GM23338 (cell line): ENCODE measurements around the gene MEGF11. TPM values are rescaled to one million over a fixed set of nuclear protein-coding genes. Genes with fewer than 3 reads are reported as not detected.

Experiments
- ATAC-seq: fragments of 200-7000 bp; cut with Tn5 transposase; 3 replicates; pipeline ENCODE4 v1.9.1; 2020
- DNase-seq: peaks from one replicate; pipeline ENCODE4 v3.0.0-alpha.2; 2015; ENCODE audit warnings: low spot score
- H2AFZ ChIP-seq: fragments of 200-600 bp; sonication (generic); 2 replicates; pipeline ENCODE4 v1.8.0; 2016; ENCODE audit warnings: antibody characterized with exemption, mild to moderate bottlenecking, moderate library complexity
- H3F3A ChIP-seq: fragments of 200-600 bp; sonication (generic); replicated peaks from 2 replicates; pipeline ENCODE4 v1.8.0; 2017; ENCODE audit warnings: antibody characterized with exemption, mixed run types, low read depth
- H3K27ac ChIP-seq: fragments of 200-600 bp; sonication (generic); 2 replicates; pipeline ENCODE4 v1.6.1; 2016; ENCODE audit warnings: low read depth
- H3K27me3 ChIP-seq: fragments of 200-600 bp; sonication (generic); 2 replicates; pipeline ENCODE4 v1.8.0; 2016; ENCODE audit warnings: mild to moderate bottlenecking, mixed run types, moderate library complexity; ENCODE audit not compliant: insufficient read depth
- H3K36me3 ChIP-seq: fragments of 200-600 bp; sonication (generic); 2 replicates; pipeline ENCODE4 v1.8.0; 2016; ENCODE audit warnings: mild to moderate bottlenecking; ENCODE audit not compliant: insufficient read depth
- H3K4me1 ChIP-seq: fragments of 200-600 bp; sonication (generic); 2 replicates; pipeline ENCODE4 v1.8.0; 2016; ENCODE audit warnings: mild to moderate bottlenecking, moderate library complexity; ENCODE audit not compliant: insufficient read depth
- H3K4me2 ChIP-seq: fragments of 200-600 bp; sonication (generic); 2 replicates; pipeline ENCODE4 v1.7.1; 2017; ENCODE audit warnings: mixed run types
- H3K4me3 ChIP-seq: fragments of 200-600 bp; sonication (generic); 2 replicates; pipeline ENCODE4 v1.6.1; 2016; ENCODE audit warnings: mixed run types
- H3K79me2 ChIP-seq: fragments of 200-600 bp; sonication (generic); replicated peaks from 2 replicates; pipeline ENCODE4 v1.8.0; 2017; ENCODE audit warnings: mild to moderate bottlenecking; ENCODE audit not compliant: insufficient read depth
- H3K9me2 ChIP-seq: fragments of 200-600 bp; sonication (generic); 2 replicates; pipeline ENCODE4 v1.8.0; 2017; ENCODE audit not compliant: insufficient read depth
- H4K20me1 ChIP-seq: fragments of 200-600 bp; sonication (generic); replicated peaks from 2 replicates; pipeline ENCODE4 v1.8.0; 2017; ENCODE audit warnings: mild to moderate bottlenecking; ENCODE audit not compliant: insufficient read depth
- H3K27ac Mint-ChIP-seq: 2 replicates; pipeline ENCODE4 v1.8.0; 2020; ENCODE audit warnings: inconsistent platforms, mild to moderate bottlenecking, moderate library complexity, mixed read lengths
- H3K27me3 Mint-ChIP-seq: 3 replicates; pipeline ENCODE4 v1.8.0; 2022; ENCODE audit warnings: low read depth, mild to moderate bottlenecking, moderate library complexity, mixed read lengths, inconsistent platforms; ENCODE audit not compliant: insufficient read depth, poor library complexity
- H3K36me3 Mint-ChIP-seq: 3 replicates; pipeline ENCODE4 v1.8.0; 2021; ENCODE audit warnings: low read depth, mild to moderate bottlenecking, inconsistent platforms, moderate library complexity, mixed read lengths
- H3K4me1 Mint-ChIP-seq: 3 replicates; pipeline ENCODE4 v1.8.0; 2020; ENCODE audit warnings: mild to moderate bottlenecking, inconsistent platforms, mixed read lengths
- H3K4me3 Mint-ChIP-seq: 3 replicates; pipeline ENCODE4 v1.8.0; 2021; ENCODE audit warnings: moderate library complexity, mild to moderate bottlenecking, inconsistent platforms, mixed read lengths
- H3K9me3 Mint-ChIP-seq: 3 replicates; pipeline ENCODE4 v1.8.0; 2020; ENCODE audit warnings: moderate library complexity, mild to moderate bottlenecking, inconsistent platforms, mixed read lengths
- CREB1 ChIP-seq: fragments of 250-450 bp; sonication (Bioruptor Pico); IDR thresholded peaks from 2 replicates; pipeline ENCODE4 v1.5.0; 2020; ENCODE audit warnings: low read depth, mild to moderate bottlenecking, moderate library complexity
- ETS1 ChIP-seq: IDR thresholded peaks from 2 replicates; pipeline ENCODE4 v1.6.1; 2016; ENCODE audit warnings: antibody characterized with exemption
- EZH2 ChIP-seq: fragments of 200-600 bp; sonication (generic); IDR thresholded peaks from one replicate; pipeline ENCODE4 v1.8.0; 2017; ENCODE audit warnings: antibody characterized with exemption, mild to moderate bottlenecking, low read depth; ENCODE audit not compliant: unreplicated experiment
- EZH2phosphoT487 ChIP-seq: fragments of 200-600 bp; sonication (generic); IDR thresholded peaks from one replicate; pipeline ENCODE4 v1.8.1; 2018; ENCODE audit warnings: antibody characterized with exemption; ENCODE audit not compliant: unreplicated experiment
- JUNB ChIP-seq: IDR thresholded peaks from one replicate; pipeline ENCODE4 v1.6.1; 2016; ENCODE audit warnings: antibody characterized with exemption; ENCODE audit not compliant: unreplicated experiment
- NANOG ChIP-seq: IDR thresholded peaks from 2 replicates; pipeline ENCODE4 v1.6.1; 2016; ENCODE audit warnings: antibody characterized with exemption, borderline replicate concordance
- POLR2AphosphoS5 ChIP-seq: IDR thresholded peaks from 2 replicates; pipeline ENCODE4 v1.6.1; 2016; ENCODE audit warnings: antibody characterized with exemption, low read depth
- REST ChIP-seq: IDR thresholded peaks from one replicate; pipeline ENCODE4 v1.6.1; 2018; ENCODE audit warnings: antibody characterized with exemption; ENCODE audit not compliant: unreplicated experiment
- STAT1 ChIP-seq: IDR thresholded peaks from one replicate; pipeline ENCODE4 v1.6.1; 2016; ENCODE audit warnings: antibody characterized with exemption; ENCODE audit not compliant: unreplicated experiment
- ZNF114 ChIP-seq: fragments of 250-450 bp; sonication (Bioruptor Pico); IDR thresholded peaks from 2 replicates; pipeline ENCODE4 v1.5.0; 2020; ENCODE audit warnings: mild to moderate bottlenecking, moderate library complexity
- ZNF331 ChIP-seq: fragments of 250-450 bp; sonication (Bioruptor Pico); IDR thresholded peaks from 2 replicates; pipeline ENCODE4 v1.5.0; 2020; ENCODE audit warnings: low read depth, mild to moderate bottlenecking, moderate library complexity
- polyA plus RNA-seq: library from polyadenylated mRNA; unstranded; fragments of >200 nt; fragmentation: Nextera tagmentation; extraction: Ambion mirVana; gene quantifications from 2 replicates; pipeline ENCODE4 v1.2.1, GENCODE V29; 2016
- total RNA-seq: library from RNA; depleted of rRNA; stranded (reverse); fragments of >200 nt; shearing (Covaris generic); gene quantifications from 2 replicates; pipeline ENCODE4 v1.2.3, GENCODE V29; 2014
- TF ChIP-seq, protein P1 (sequence below): fragments of 250-450 bp; sonication (Bioruptor Pico); IDR thresholded peaks from 2 replicates; pipeline ENCODE4 v1.5.0; 2020; ENCODE audit warnings: mild to moderate bottlenecking, moderate library complexity
- TF ChIP-seq, protein P2 (sequence below), 2 experiments: fragments of 200-600 bp in 1 of 2; sonication (generic) in 1 of 2; conservative IDR thresholded peaks; 2 replicates each; pipeline versions ENCODE4 v1.5.1 to v1.6.1; 2016 to 2017; ENCODE audit warnings: antibody characterized with exemption in 2 of 2, low read depth in 2 of 2, mild to moderate bottlenecking in 2 of 2, moderate library complexity in 1 of 2

MEGF11 gene
- total and polyA plus RNA-seq, 2 experiments from 2014 or later = 1.3 to 1.9 TPM

DNA sequence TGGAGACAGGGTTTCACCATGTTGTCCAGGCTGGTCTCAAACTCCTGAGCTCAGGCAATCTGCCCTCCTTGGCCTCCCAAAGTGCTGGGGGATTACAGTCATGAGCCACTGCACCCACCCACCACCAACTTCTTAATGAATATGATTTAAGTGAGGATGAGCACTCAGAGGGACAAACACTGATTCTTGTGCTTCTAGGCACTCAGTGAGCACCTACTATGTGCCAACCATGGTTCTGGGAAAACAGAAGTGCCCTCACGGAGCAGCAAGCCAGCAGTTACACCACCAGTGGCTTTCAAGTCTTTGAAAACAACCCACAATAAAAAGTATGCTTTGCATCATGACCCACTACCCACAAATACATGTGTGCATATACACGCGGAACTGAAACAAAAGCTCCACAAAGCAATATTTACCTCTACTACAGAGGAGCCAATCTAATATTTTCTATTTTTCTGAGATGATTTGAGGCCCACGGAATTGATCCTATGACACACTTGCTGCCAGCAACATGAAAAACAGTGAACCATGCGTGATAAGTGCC lies 91.9 kb downstream of the MEGF11 start (continued):
- TF ChIP-seq, protein P1, sequence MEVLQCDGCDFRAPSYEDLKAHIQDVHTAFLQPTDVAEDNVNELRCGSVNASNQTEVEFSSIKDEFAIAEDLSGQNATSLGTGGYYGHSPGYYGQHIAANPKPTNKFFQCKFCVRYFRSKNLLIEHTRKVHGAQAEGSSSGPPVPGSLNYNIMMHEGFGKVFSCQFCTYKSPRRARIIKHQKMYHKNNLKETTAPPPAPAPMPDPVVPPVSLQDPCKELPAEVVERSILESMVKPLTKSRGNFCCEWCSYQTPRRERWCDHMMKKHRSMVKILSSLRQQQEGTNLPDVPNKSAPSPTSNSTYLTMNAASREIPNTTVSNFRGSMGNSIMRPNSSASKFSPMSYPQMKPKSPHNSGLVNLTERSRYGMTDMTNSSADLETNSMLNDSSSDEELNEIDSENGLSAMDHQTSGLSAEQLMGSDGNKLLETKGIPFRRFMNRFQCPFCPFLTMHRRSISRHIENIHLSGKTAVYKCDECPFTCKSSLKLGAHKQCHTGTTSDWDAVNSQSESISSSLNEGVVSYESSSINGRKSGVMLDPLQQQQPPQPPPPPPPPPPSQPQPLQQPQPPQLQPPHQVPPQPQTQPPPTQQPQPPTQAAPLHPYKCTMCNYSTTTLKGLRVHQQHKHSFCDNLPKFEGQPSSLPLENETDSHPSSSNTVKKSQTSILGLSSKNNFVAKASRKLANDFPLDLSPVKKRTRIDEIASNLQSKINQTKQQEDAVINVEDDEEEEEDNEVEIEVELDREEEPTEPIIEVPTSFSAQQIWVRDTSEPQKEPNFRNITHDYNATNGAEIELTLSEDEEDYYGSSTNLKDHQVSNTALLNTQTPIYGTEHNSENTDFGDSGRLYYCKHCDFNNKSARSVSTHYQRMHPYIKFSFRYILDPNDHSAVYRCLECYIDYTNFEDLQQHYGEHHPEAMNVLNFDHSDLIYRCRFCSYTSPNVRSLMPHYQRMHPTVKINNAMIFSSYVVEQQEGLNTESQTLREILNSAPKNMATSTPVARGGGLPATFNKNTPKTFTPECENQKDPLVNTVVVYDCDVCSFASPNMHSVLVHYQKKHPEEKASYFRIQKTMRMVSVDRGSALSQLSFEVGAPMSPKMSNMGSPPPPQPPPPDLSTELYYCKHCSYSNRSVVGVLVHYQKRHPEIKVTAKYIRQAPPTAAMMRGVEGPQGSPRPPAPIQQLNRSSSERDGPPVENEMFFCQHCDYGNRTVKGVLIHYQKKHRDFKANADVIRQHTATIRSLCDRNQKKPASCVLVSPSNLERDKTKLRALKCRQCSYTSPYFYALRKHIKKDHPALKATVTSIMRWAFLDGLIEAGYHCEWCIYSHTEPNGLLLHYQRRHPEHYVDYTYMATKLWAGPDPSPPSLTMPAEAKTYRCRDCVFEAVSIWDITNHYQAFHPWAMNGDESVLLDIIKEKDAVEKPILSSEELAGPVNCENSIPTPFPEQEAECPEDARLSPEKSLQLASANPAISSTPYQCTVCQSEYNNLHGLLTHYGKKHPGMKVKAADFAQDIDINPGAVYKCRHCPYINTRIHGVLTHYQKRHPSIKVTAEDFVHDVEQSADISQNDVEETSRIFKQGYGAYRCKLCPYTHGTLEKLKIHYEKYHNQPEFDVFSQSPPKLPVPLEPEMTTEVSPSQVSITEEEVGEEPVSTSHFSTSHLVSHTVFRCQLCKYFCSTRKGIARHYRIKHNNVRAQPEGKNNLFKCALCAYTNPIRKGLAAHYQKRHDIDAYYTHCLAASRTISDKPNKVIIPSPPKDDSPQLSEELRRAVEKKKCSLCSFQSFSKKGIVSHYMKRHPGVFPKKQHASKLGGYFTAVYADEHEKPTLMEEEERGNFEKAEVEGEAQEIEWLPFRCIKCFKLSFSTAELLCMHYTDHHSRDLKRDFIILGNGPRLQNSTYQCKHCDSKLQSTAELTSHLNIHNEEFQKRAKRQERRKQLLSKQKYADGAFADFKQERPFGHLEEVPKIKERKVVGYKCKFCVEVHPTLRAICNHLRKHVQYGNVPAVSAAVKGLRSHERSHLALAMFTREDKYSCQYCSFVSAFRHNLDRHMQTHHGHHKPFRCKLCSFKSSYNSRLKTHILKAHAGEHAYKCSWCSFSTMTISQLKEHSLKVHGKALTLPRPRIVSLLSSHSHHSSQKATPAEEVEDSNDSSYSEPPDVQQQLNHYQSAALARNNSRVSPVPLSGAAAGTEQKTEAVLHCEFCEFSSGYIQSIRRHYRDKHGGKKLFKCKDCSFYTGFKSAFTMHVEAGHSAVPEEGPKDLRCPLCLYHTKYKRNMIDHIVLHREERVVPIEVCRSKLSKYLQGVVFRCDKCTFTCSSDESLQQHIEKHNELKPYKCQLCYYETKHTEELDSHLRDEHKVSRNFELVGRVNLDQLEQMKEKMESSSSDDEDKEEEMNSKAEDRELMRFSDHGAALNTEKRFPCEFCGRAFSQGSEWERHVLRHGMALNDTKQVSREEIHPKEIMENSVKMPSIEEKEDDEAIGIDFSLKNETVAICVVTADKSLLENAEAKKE (CRISPR knock-in tag) = no peak
- TF ChIP-seq ETS1 (no peak), JUNB (no peak)

DNA sequence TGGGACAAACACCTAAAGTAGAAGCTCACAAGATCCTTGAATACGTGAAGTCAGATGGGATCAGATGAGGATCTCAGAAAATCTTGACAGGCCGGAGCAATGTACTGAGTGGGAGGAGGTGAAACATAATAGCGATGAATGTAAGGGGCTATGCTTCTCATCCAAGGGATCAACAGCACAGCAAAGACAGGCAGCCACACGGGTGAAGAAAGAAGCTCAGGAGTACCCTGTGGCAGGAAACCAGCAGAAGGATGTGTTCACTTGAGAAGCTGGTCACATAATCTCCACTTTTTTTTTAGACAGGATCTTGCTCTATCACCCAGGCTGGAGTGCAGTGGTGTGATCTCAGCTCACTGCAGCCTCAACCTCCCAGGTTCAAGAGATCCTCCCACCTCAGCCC lies 92.4 kb downstream of the MEGF11 start:
- no peaks in the 10 kb centered on the region for H3K79me2 ChIP-seq
- no peak for ATAC-seq
- no peaks in the 10 kb centered on the region for H3K27me3 ChIP-seq
- Mint-ChIP-seq H3K27ac (no peak overlapping the region), H3K4me1 (no peaks in the 10 kb centered on the region), H3K4me3 (no peak overlapping the region), H3K36me3 (no peaks in the 10 kb centered on the region; the same call in 2 of the 3 replicates), H3K27me3 (peaks cover 6% of the 10 kb centered on the region), H3K9me3 (no peaks in the 10 kb centered on the region)
- H3F3A ChIP-seq = no peaks in the 10 kb centered on the region
- H3K36me3 ChIP-seq = no peaks in the 10 kb centered on the region
- H3K4me1 ChIP-seq = no peaks in the 10 kb centered on the region
- H3K9me2 ChIP-seq = 0 out of 2 replicates have a peak, but pooled peaks cover 3% of the 10 kb centered on the region
- no peak overlapping the region for H3K4me2 ChIP-seq
- no peak overlapping the region for H3K27ac ChIP-seq
- no peak overlapping the region for H3K4me3 ChIP-seq
- no peak overlapping the region for H2AFZ ChIP-seq
- DNase-seq = no peak
- H4K20me1 ChIP-seq = no peaks in the 10 kb centered on the region
- TF ChIP-seq, protein P2, sequence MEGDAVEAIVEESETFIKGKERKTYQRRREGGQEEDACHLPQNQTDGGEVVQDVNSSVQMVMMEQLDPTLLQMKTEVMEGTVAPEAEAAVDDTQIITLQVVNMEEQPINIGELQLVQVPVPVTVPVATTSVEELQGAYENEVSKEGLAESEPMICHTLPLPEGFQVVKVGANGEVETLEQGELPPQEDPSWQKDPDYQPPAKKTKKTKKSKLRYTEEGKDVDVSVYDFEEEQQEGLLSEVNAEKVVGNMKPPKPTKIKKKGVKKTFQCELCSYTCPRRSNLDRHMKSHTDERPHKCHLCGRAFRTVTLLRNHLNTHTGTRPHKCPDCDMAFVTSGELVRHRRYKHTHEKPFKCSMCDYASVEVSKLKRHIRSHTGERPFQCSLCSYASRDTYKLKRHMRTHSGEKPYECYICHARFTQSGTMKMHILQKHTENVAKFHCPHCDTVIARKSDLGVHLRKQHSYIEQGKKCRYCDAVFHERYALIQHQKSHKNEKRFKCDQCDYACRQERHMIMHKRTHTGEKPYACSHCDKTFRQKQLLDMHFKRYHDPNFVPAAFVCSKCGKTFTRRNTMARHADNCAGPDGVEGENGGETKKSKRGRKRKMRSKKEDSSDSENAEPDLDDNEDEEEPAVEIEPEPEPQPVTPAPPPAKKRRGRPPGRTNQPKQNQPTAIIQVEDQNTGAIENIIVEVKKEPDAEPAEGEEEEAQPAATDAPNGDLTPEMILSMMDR (conservative IDR thresholded peaks at IDR 0.05; ENCODE audit: low read depth in 2 of 2) = no peak
- TF ChIP-seq ZNF331 (no peak), ZNF114 (CRISPR knock-in tag) (no peak), EZH2phosphoT487 (no peak), JUNB (no peak), NANOG (no peak), POLR2AphosphoS5 (no peak), CREB1 (CRISPR knock-in tag) (no peak), STAT1 (no peak), EZH2 (no peak), REST (no peak)
